HL-60 (cell line): ENCODE results near the gene SLC25A29.

Experiments
- DNase-seq, 2 experiments: peaks; one replicate each; pipeline ENCODE4 v3.0.0-alpha.2; 2010 to 2020; ENCODE audit warnings: low read depth in 1 of 2, low spot score in 1 of 2
- H3K27ac ChIP-seq: fragments of 250-450 bp; sonication (Bioruptor Pico); replicated peaks from 2 replicates; pipeline ENCODE4 v1.5.1; 2020; ENCODE audit warnings: mild to moderate bottlenecking, moderate library complexity
- H3K27me3 ChIP-seq: fragments of 250-450 bp; sonication (Bioruptor Pico); 2 replicates; pipeline ENCODE4 v1.5.1; 2021; ENCODE audit warnings: mild to moderate bottlenecking, moderate library complexity; ENCODE audit not compliant: insufficient read depth, poor library complexity, severe bottlenecking
- H3K4me3 ChIP-seq: replicated peaks from 2 replicates; pipeline ENCODE4 v1.5.1; 2011; ENCODE audit warnings: mild to moderate bottlenecking, control low read depth, low read length; ENCODE audit not compliant: insufficient read depth
- GABPA ChIP-seq: IDR thresholded peaks from 2 replicates; pipeline ENCODE4 v1.6.1; 2012; ENCODE audit warnings: low read depth
- POLR2AphosphoS5 ChIP-seq: IDR thresholded peaks from 2 replicates; pipeline ENCODE4 v1.6.1; 2012; ENCODE audit warnings: low read depth
- SPI1 ChIP-seq: IDR thresholded peaks from 2 replicates; pipeline ENCODE4 v1.6.1; 2012; ENCODE audit warnings: low read depth, mild to moderate bottlenecking, borderline replicate concordance
- TF ChIP-seq, protein P1 (sequence below): IDR thresholded peaks from 2 replicates; pipeline ENCODE4 v1.6.1; 2012; ENCODE audit warnings: low read depth; ENCODE audit not compliant: insufficient replicate concordance
- TF ChIP-seq, protein P2 (sequence below): IDR thresholded peaks from one replicate; pipeline ENCODE4 v1.5.1; 2011; ENCODE audit warnings: low read length, control low read depth, inconsistent platforms; ENCODE audit not compliant: insufficient read depth

Gene SLC25A29

DNA sequence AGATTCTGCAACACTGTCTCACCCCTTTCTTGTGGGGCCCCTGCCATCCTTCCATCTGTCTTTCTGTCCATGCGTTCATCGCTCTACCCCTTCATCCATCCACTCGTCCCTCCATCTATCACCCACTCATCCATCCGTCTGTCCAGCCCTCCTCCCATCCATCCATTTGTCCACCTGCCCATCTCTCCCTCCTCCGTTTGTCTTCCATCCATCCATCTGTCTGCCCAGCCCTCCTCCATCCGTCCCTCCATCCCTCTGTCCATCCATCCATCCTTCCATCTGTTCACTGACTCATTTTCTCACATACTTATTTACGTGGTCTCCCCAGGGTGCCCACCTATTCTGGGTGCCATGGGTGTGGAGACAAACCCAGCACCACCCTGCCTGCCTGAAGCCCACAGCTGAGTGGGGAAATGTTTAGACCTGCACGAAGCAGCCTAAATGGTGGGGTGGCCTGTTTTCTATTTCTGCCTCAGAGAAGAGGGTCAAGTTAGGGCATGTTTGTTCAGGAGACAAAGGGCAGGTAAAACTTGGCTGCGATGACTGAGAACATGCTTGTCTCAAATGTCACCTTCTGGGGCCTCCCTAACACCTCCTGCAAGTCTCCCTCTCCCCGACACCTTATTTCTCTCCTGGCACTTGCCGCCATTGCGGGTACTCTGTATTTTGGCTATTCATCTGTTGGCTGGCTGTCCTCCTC is 14.1 kb upstream of the SLC25A29 start:
- DNase-seq, result no peak
- no peak overlapping the region for H3K27ac ChIP-seq
- H3K27me3 ChIP-seq, result no peaks in the 10 kb centered on the region
- no peak overlapping the region for H3K4me3 ChIP-seq
- no peak for TF ChIP-seq GABPA
- TF ChIP-seq, protein P1, sequence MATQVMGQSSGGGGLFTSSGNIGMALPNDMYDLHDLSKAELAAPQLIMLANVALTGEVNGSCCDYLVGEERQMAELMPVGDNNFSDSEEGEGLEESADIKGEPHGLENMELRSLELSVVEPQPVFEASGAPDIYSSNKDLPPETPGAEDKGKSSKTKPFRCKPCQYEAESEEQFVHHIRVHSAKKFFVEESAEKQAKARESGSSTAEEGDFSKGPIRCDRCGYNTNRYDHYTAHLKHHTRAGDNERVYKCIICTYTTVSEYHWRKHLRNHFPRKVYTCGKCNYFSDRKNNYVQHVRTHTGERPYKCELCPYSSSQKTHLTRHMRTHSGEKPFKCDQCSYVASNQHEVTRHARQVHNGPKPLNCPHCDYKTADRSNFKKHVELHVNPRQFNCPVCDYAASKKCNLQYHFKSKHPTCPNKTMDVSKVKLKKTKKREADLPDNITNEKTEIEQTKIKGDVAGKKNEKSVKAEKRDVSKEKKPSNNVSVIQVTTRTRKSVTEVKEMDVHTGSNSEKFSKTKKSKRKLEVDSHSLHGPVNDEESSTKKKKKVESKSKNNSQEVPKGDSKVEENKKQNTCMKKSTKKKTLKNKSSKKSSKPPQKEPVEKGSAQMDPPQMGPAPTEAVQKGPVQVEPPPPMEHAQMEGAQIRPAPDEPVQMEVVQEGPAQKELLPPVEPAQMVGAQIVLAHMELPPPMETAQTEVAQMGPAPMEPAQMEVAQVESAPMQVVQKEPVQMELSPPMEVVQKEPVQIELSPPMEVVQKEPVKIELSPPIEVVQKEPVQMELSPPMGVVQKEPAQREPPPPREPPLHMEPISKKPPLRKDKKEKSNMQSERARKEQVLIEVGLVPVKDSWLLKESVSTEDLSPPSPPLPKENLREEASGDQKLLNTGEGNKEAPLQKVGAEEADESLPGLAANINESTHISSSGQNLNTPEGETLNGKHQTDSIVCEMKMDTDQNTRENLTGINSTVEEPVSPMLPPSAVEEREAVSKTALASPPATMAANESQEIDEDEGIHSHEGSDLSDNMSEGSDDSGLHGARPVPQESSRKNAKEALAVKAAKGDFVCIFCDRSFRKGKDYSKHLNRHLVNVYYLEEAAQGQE, result no peak

DNA sequence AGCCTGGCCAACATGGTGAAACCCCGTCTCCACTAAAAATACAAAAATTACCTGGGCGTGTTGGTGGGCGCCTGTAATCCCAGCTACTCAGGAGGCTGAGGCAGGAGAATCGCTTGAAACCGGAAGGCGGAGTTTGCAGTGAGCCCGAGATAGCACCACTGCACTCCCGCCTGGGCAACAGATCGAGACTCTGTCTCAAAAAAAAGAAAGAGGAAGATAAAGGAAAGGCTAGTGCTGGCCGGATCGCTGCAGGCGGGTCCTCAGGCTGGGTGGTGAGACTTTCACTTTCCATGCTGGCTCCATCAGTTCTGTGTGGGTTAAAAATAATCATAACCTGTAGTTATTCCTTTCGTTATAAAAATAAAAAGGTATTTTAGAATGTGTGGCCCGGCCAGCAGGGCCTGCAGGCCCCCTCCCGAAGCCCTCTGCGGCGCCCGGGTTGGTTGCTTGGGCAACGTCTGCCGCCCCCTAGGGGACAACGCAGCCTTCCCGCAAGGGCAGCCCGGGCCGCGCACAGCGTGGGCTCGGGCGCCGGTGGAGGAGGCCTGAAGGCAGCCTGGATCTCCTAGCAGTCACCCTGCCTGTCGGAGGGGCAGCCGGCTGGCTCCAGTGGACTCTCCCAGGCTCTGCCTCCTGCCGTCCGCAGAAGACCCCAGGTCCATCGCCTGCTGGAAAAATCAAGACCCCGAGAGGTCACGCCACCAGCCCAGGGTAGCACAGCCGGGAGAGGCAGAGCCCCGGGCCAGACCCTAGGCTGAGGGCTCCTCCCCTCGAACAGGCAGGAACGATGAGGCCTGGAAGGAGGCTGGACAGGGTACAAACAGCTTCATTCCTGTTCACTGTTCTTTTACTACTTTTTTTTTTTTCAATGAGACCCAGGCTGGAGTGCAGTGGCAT is 11.9 kb upstream of the SLC25A29 start:
- DNase-seq, result peak in 1 of 2 experiments; percentile 68
- peak overlapping the region; percentile 35 for H3K4me3 ChIP-seq
- TF ChIP-seq, protein P1, result no peak
- TF ChIP-seq GABPA (no peak), POLR2AphosphoS5 (no peak), SPI1 (no peak)
- TF ChIP-seq, protein P2, sequence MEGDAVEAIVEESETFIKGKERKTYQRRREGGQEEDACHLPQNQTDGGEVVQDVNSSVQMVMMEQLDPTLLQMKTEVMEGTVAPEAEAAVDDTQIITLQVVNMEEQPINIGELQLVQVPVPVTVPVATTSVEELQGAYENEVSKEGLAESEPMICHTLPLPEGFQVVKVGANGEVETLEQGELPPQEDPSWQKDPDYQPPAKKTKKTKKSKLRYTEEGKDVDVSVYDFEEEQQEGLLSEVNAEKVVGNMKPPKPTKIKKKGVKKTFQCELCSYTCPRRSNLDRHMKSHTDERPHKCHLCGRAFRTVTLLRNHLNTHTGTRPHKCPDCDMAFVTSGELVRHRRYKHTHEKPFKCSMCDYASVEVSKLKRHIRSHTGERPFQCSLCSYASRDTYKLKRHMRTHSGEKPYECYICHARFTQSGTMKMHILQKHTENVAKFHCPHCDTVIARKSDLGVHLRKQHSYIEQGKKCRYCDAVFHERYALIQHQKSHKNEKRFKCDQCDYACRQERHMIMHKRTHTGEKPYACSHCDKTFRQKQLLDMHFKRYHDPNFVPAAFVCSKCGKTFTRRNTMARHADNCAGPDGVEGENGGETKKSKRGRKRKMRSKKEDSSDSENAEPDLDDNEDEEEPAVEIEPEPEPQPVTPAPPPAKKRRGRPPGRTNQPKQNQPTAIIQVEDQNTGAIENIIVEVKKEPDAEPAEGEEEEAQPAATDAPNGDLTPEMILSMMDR, result peak; percentile 52
- no peaks in the 10 kb centered on the region for H3K27me3 ChIP-seq
- peak overlapping the region; percentile 39 for H3K27ac ChIP-seq

DNA sequence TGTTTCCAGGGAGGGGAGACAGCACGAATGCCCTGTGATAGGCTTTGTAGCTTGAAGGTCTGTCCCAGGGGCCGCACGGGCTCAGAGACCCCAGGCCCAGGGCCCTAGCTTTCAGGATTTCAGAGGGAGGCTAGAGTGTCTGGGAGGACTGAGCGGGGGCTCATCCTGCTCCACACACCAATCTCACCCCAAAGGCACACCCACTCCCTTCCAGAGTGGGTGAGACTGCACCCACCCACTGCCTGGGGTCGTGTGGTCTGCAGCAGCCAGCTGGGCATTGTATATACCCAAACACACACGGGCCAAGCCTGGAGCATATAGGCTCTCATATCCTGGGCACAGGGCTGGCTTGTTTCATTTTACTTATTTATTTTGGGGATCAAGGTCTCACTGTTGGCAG is 11.1 kb upstream of the SLC25A29 start:
- Histone ChIP-seq H3K4me3 (no peak overlapping the region), H3K27ac (no peak overlapping the region; the same call in 1 of the 2 replicates), H3K27me3 (no peaks in the 10 kb centered on the region)
- no peak for DNase-seq
- TF ChIP-seq, protein P1, result no peak

DNA sequence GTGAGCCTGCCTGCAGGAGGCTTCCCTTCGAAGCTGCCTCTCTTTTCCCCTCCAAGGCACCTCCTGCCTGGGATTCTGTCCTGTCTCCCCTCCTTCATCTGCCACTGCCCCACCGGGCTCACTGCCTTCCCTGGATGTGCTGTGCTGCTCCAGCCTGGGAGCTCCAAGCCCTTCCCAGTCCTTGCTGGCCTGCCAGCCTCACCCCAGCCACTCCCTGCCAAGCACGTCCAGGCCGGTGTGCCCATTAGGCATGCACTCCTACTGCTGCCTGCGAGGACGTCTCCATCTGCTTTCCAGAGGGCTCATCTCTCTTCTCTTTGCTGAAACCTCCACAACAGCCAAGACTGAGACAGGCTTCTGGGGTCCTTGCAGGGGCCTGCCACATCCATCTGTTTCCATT is 8.5 kb upstream of the SLC25A29 start:
- no peak overlapping the region for H3K27ac ChIP-seq

More for the DNA sequence above, 8.5 kb upstream of the SLC25A29 start:
- no peak for TF ChIP-seq POLR2AphosphoS5
- no peak for TF ChIP-seq GABPA
- TF ChIP-seq, protein P1, result no peak
- no peak for TF ChIP-seq SPI1
- TF ChIP-seq, protein P2, result no peak
- no peak for DNase-seq
- no peaks in the 10 kb centered on the region for H3K27me3 ChIP-seq
- no peak overlapping the region for H3K4me3 ChIP-seq
